Measurements from ENCODE around the gene FGD5.

FGD5 gene

DNA sequence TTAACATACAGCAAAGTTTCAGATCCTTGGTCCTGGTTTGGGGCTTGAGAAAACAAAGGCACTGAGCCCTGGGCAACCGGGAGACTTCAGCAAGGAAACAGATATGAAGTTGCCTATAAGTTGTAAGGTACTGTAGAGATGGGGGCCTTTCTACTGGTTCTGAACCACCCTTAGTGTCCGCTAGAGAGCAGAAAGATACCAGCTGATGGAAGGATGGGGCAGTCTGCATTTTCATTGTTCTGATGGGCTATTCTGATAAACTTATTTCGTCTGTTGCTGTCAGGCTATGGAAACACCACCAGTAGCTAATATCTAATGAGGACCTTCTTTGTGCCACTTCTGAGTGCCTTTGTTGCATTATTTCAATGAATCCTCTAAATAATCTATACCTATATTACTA, 38.7 kb downstream of the FGD5 start:
- H3K4me3 ChIP-seq (ENCODE audit: low read depth, low read length) = no peak overlapping the region

GRCh38 chr3:14858105-14858504, 39.3 kb downstream of the FGD5 start:
- H3K9me3 ChIP-seq (ENCODE audit: control insufficient read depth, insufficient read depth, low read depth, low read length) = peaks cover 4% of the 10 kb centered on the region; the same call in 1 of the 2 replicates
- no peak overlapping the region for H3K27ac ChIP-seq (ENCODE audit: low read depth, low read length)
- H3K9ac ChIP-seq (ENCODE audit: low read length) = no peak overlapping the region
- no peaks in the 10 kb centered on the region for H3K36me3 ChIP-seq (ENCODE audit: control insufficient read depth, insufficient read depth, low read length)
- H3K27me3 ChIP-seq (ENCODE audit: control insufficient read depth, insufficient read depth, low read length) = no peaks in the 10 kb centered on the region
- no peak overlapping the region for H3K4me3 ChIP-seq (ENCODE audit: low read depth, low read length)
- peaks cover 9% of the 10 kb centered on the region for H3K4me1 ChIP-seq (ENCODE audit: control insufficient read depth, insufficient read depth, low read length)

More for the DNA sequence above, 38.7 kb downstream of the FGD5 start:
- H3K9ac ChIP-seq (ENCODE audit: low read length) = no peak overlapping the region
- peaks cover 13% of the 10 kb centered on the region for H3K4me1 ChIP-seq (ENCODE audit: control insufficient read depth, insufficient read depth, low read length)
- H3K27me3 ChIP-seq (ENCODE audit: control insufficient read depth, insufficient read depth, low read length) = no peaks in the 10 kb centered on the region
- no peaks in the 10 kb centered on the region for H3K36me3 ChIP-seq (ENCODE audit: control insufficient read depth, insufficient read depth, low read length)
- peaks cover 4% of the 10 kb centered on the region; the same call in 1 of the 2 replicates for H3K9me3 ChIP-seq (ENCODE audit: control insufficient read depth, insufficient read depth, low read depth, low read length)
- no peak overlapping the region for H3K27ac ChIP-seq (ENCODE audit: low read depth, low read length)

DNA sequence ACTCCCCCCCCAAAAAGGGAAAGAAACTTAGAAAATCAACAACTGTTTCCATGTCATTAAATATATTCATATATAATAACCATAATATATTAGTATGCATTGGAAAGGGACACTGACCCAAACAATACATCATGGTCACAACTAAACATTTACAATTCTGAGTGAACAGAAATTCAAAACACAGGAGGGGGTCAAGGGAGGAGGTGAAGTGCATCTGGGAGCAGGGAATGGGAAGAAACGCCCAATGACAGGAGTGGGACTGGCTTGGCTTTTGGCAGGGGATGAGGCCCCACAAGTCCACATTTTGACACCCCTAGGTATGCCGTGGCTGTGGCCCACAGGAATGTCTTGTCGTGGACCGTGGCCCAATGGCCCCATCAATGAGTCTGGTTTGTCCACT, 41.1 kb downstream of the FGD5 start:
- H3K4me1 ChIP-seq (ENCODE audit: control insufficient read depth, insufficient read depth, low read length) = peaks cover 19% of the 10 kb centered on the region
- peaks cover 4% of the 10 kb centered on the region; the same call in 1 of the 2 replicates for H3K9me3 ChIP-seq (ENCODE audit: control insufficient read depth, insufficient read depth, low read depth, low read length)
- H3K9ac ChIP-seq (ENCODE audit: low read length) = no peak overlapping the region
- H3K27ac ChIP-seq (ENCODE audit: low read depth, low read length) = no peak overlapping the region
- H3K27me3 ChIP-seq (ENCODE audit: control insufficient read depth, insufficient read depth, low read length) = no peaks in the 10 kb centered on the region
- no peak overlapping the region for H3K4me3 ChIP-seq (ENCODE audit: low read depth, low read length)
- no peaks in the 10 kb centered on the region for H3K36me3 ChIP-seq (ENCODE audit: control insufficient read depth, insufficient read depth, low read length)

GRCh38 chr3:14861031-14861430, 42.3 kb downstream of the FGD5 start:
- Histone ChIP-seq H3K4me3 (ENCODE audit: low read depth, low read length) (no peak overlapping the region), H3K4me1 (ENCODE audit: control insufficient read depth, insufficient read depth, low read length) (peaks cover 19% of the 10 kb centered on the region), H3K9ac (ENCODE audit: low read length) (no peak overlapping the region), H3K36me3 (ENCODE audit: control insufficient read depth, insufficient read depth, low read length) (no peaks in the 10 kb centered on the region), H3K27ac (ENCODE audit: low read depth, low read length) (no peak overlapping the region), H3K27me3 (ENCODE audit: control insufficient read depth, insufficient read depth, low read length) (no peaks in the 10 kb centered on the region), H3K9me3 (ENCODE audit: control insufficient read depth, insufficient read depth, low read depth, low read length) (peaks cover 2% of the 10 kb centered on the region; the same call in 1 of the 2 replicates)

GRCh38 chr3:14861446-14862302, 42.9 kb downstream of the FGD5 start:
- Histone ChIP-seq H3K9ac (ENCODE audit: low read length) (no peak overlapping the region), H3K27me3 (ENCODE audit: control insufficient read depth, insufficient read depth, low read length) (no peaks in the 10 kb centered on the region), H3K4me3 (ENCODE audit: low read depth, low read length) (no peak overlapping the region), H3K9me3 (ENCODE audit: control insufficient read depth, insufficient read depth, low read depth, low read length) (no peaks in the 10 kb centered on the region), H3K4me1 (ENCODE audit: control insufficient read depth, insufficient read depth, low read length) (peaks cover 19% of the 10 kb centered on the region), H3K36me3 (ENCODE audit: control insufficient read depth, insufficient read depth, low read length) (no peaks in the 10 kb centered on the region), H3K27ac (ENCODE audit: low read depth, low read length) (no peak overlapping the region)

DNA sequence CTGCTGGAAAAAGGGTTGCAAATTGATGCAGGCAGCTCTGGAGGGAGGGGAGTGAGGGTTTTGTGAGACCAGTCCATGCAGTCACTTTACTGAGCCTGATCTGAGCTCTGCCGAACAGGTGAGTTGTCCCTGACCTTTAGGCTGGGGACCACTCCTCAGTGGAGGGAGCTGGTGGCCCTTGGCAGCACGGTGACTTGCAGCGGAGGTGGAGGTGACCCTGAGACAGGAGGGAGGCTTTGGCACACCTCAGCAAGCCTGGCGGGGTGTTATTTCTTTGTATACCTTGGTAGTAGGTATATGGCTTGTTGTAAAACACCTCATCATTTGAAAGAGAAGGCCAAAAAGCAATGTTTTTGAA, 43.5 kb downstream of the FGD5 start:
- Histone ChIP-seq H3K36me3 (ENCODE audit: control insufficient read depth, insufficient read depth, low read length) (no peaks in the 10 kb centered on the region), H3K4me1 (ENCODE audit: control insufficient read depth, insufficient read depth, low read length) (peaks cover 19% of the 10 kb centered on the region), H3K27me3 (ENCODE audit: control insufficient read depth, insufficient read depth, low read length) (no peaks in the 10 kb centered on the region), H3K9me3 (ENCODE audit: control insufficient read depth, insufficient read depth, low read depth, low read length) (no peaks in the 10 kb centered on the region), H3K4me3 (ENCODE audit: low read depth, low read length) (no peak overlapping the region), H3K9ac (ENCODE audit: low read length) (no peak overlapping the region), H3K27ac (ENCODE audit: low read depth, low read length) (no peak overlapping the region)

- Histone ChIP-seq H3K4me3 (ENCODE audit: low read depth, low read length) (no peak overlapping the region), H3K36me3 (ENCODE audit: control insufficient read depth, insufficient read depth, low read length) (no peaks in the 10 kb centered on the region), H3K27me3 (ENCODE audit: control insufficient read depth, insufficient read depth, low read length) (no peaks in the 10 kb centered on the region), H3K27ac (ENCODE audit: low read depth, low read length) (no peak overlapping the region), H3K4me1 (ENCODE audit: control insufficient read depth, insufficient read depth, low read length) (peaks cover 19% of the 10 kb centered on the region), H3K9ac (ENCODE audit: low read length) (no peak overlapping the region), H3K9me3 (ENCODE audit: control insufficient read depth, insufficient read depth, low read depth, low read length) (no peaks in the 10 kb centered on the region)
Measured at GRCh38 chr3:14862661-14863230, 44.0 kb downstream of the FGD5 start.

- no peaks in the 10 kb centered on the region for H3K9me3 ChIP-seq (ENCODE audit: control insufficient read depth, insufficient read depth, low read depth, low read length)
- no peaks in the 10 kb centered on the region for H3K27me3 ChIP-seq (ENCODE audit: control insufficient read depth, insufficient read depth, low read length)
- H3K27ac ChIP-seq (ENCODE audit: low read depth, low read length) = no peak overlapping the region
- H3K9ac ChIP-seq (ENCODE audit: low read length) = no peak overlapping the region
- H3K4me3 ChIP-seq (ENCODE audit: low read depth, low read length) = no peak overlapping the region
- peaks cover 19% of the 10 kb centered on the region for H3K4me1 ChIP-seq (ENCODE audit: control insufficient read depth, insufficient read depth, low read length)
- H3K36me3 ChIP-seq (ENCODE audit: control insufficient read depth, insufficient read depth, low read length) = no peaks in the 10 kb centered on the region
Measured at GRCh38 chr3:14863333-14864100, 44.8 kb downstream of the FGD5 start.

GRCh38 chr3:14864131-14864530, 45.4 kb downstream of the FGD5 start:
- Histone ChIP-seq H3K27me3 (ENCODE audit: control insufficient read depth, insufficient read depth, low read length) (no peaks in the 10 kb centered on the region), H3K4me1 (ENCODE audit: control insufficient read depth, insufficient read depth, low read length) (peaks cover 19% of the 10 kb centered on the region), H3K4me3 (ENCODE audit: low read depth, low read length) (no peak overlapping the region), H3K27ac (ENCODE audit: low read depth, low read length) (no peak overlapping the region), H3K36me3 (ENCODE audit: control insufficient read depth, insufficient read depth, low read length) (no peaks in the 10 kb centered on the region), H3K9ac (ENCODE audit: low read length) (no peak overlapping the region), H3K9me3 (ENCODE audit: control insufficient read depth, insufficient read depth, low read depth, low read length) (no peaks in the 10 kb centered on the region)

- H3K9me3 ChIP-seq (ENCODE audit: control insufficient read depth, insufficient read depth, low read depth, low read length) = no peaks in the 10 kb centered on the region
- H3K36me3 ChIP-seq (ENCODE audit: control insufficient read depth, insufficient read depth, low read length) = no peaks in the 10 kb centered on the region
- peaks cover 14% of the 10 kb centered on the region for H3K4me1 ChIP-seq (ENCODE audit: control insufficient read depth, insufficient read depth, low read length)
- no peak overlapping the region for H3K4me3 ChIP-seq (ENCODE audit: low read depth, low read length)
- H3K27me3 ChIP-seq (ENCODE audit: control insufficient read depth, insufficient read depth, low read length) = no peaks in the 10 kb centered on the region
- H3K9ac ChIP-seq (ENCODE audit: low read length) = no peak overlapping the region
- H3K27ac ChIP-seq (ENCODE audit: low read depth, low read length) = no peak overlapping the region
Measured at GRCh38 chr3:14866627-14867026, 47.9 kb downstream of the FGD5 start.

Data from HUES6 (cell line).